ENCODE measurements around the gene FBXW10B.
"Not testable (repeated sequence)": the region's sequence is repeated elsewhere in the genome, so short reads cannot be mapped to it uniquely, and the experiment has no call there.

DNA sequence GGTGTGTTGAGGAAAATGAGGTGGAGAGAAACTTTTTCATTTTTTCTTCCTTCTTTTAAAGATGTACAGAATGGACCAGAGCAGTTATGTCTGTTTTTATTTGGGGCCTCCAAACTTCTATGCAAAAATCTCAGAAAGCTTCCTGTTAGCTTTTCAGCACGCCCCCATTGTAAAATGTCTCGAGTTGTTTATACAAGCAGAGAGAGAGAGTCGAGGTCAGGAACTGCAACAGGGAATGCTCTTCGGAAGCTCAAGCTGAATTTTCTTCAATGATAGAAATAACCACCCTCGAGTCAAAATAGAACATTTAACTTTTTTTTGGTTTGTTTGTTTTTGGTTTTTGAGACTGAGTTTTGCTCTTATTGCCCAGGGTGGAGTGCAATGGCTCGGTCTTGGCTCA is 3.7 kb downstream of the FBXW10B start:
- not testable (repeated sequence) for TF ChIP-seq TAF1 (IDR thresholded peaks at IDR 0.05; ENCODE audit: borderline replicate concordance, low read depth, low read length); POLR2A (IDR thresholded peaks at IDR 0.05; ENCODE audit: low read depth, low read length); POLR2AphosphoS5 (IDR thresholded peaks at IDR 0.05; ENCODE audit: low read depth, low read length)
